SK-N-MC (cell line): Measurements from ENCODE around the gene ORAI2.

Experiments used
- EZH2 ChIP-seq: fragments of 200-600 bp; sonication (generic); IDR thresholded peaks from one replicate; pipeline ENCODE4 v1.6.1; 2017; ENCODE audit warnings: antibody characterized with exemption
- POLR2AphosphoS5 ChIP-seq: IDR thresholded peaks from 2 replicates; pipeline ENCODE4 v1.6.1; 2012; ENCODE audit warnings: mild to moderate bottlenecking, low read depth, low read length, borderline replicate concordance

DNA sequence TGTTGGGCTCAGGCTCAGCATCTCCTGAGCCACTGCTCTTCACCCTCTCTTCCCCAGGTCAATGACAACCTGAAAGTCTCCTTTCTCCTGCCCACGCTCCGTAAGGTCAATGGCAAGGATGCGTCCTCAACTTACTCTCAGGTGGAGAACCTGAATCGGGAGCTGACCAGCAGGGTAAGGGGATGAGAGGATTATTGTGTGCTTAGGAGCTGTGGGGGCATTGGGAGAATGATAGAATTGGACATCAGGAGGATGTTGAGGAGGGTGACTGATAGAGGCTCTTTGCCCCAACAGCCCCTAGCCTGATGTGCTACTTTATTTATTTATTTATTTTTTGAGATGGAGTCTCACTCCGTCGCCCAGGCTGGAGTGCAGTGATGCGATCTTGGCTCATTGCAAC, 32.7 kb downstream of the ORAI2 start:
- no peak for TF ChIP-seq EZH2
- no peak for TF ChIP-seq POLR2AphosphoS5
